Activated naive CD4-positive, alpha-beta T cell treated with anti-CD3 and anti-CD28 coated beads, Interleukin-2, amount 10 ng/mL, durations not matched to agents 7 days and 5 days (primary cell): ENCODE results near the gene NLK.
A peak's percentile ranks its signal among the peaks of the same experiment; 100 is the strongest.
"Not testable (repeated sequence)": the region's sequence is repeated elsewhere in the genome, so short reads cannot be mapped to it uniquely, and the experiment has no call there.

Experiments
- CTCF ChIA-PET: fragments of 350-600 bp; sonication (Branson Sonifier 250); formaldehyde crosslinking; loops from one replicate; lab custom pipeline; 2021; ENCODE audit warnings: antibody characterized with exemption; lab: Charles Lee
- DNase-seq: peaks from one replicate; pipeline ENCODE4 v3.0.0-alpha.2; 2020
- H3K27ac Mint-ChIP-seq: one replicate; pipeline ENCODE4 v1.8.0; 2021; ENCODE audit warnings: mild to moderate bottlenecking, moderate library complexity, mixed read lengths
- H3K27me3 Mint-ChIP-seq: one replicate; pipeline ENCODE4 v1.8.0; 2021; ENCODE audit warnings: mild to moderate bottlenecking, mixed read lengths
- H3K36me3 Mint-ChIP-seq: one replicate; pipeline ENCODE4 v1.8.0; 2021; ENCODE audit warnings: mixed read lengths
- H3K4me1 Mint-ChIP-seq: one replicate; pipeline ENCODE4 v1.8.0; 2021; ENCODE audit warnings: mixed read lengths
- H3K4me3 Mint-ChIP-seq: one replicate; pipeline ENCODE4 v1.8.0; 2021; ENCODE audit warnings: mild to moderate bottlenecking, moderate library complexity, mixed read lengths
- H3K9me3 Mint-ChIP-seq: one replicate; pipeline ENCODE4 v1.8.0; 2021; ENCODE audit warnings: mixed read lengths

Gene NLK

DNA sequence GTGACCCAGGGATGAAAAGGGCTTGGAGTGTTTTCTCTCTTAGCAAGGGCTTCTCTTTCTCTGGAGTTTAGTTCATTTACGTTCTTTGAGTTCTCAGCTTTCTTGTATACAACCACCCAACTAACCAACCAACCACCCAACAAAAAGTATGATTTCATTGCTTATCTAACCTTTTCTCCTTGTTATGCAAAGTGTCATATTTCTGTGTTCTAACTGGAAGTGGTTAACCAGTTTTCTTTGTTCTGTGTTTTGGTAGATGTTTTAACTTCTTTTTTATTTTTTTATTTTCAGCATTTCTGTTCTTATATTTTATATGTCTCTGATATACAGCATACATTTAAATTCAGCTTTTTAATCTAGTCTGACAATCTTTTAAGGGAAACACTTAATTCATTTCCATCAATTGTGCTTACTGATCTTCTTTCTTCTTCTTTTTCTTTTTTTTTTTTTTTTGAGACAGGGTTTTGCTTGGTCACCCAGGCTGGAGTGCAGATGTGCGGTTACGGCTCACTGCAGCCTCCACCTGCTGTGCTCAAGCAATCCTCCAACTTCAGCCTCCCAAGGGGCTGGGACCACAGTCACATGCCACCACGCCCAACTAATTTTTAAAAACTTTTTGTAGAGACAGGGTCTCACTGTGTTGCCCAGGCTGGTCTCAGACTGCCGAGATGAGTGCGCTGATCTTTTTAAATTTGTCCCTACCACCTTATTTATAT is 29.6 kb downstream of the NLK start:
- H3K4me1 Mint-ChIP-seq: peaks cover 38% of the 10 kb centered on the region
- peaks cover 10% of the 10 kb centered on the region for H3K9me3 Mint-ChIP-seq
- H3K27me3 Mint-ChIP-seq: no peaks in the 10 kb centered on the region
- peaks cover 14% of the 10 kb centered on the region for H3K36me3 Mint-ChIP-seq
- peak overlapping the region; percentile 82 for H3K27ac Mint-ChIP-seq
- DNase-seq: no peak
- H3K4me3 Mint-ChIP-seq: no peak overlapping the region
- CTCF ChIA-PET: no interaction called here

DNA sequence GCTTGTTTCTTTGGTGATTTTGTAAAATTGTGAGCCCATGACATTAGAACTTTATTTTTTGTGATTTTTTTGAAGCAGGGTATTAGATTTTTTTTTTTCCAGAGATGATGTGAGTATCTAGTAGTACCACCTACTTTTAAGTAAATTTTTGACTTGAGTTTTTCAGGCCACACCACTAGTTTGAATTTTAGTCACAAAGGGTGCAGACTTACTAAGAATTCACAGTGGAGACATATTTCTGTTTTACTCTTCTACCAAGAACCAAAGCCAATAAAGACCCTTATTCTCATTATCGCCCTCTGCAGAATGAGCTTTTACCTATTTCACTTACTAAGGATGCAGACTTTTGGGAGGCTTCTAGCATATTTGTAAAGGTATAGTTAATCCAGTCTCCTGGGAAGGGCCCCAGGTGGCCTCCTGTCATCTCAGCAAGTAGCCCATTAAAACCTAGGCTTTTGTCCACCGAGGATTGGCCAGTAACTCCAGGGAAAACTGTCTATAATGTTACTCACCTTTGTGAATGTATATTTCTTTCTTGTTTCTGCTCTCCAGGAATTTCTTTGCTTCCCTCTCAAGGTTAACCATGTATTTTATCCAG is 30.6 kb downstream of the NLK start:
- peaks cover 10% of the 10 kb centered on the region for H3K9me3 Mint-ChIP-seq
- peaks cover 14% of the 10 kb centered on the region for H3K36me3 Mint-ChIP-seq
- H3K4me3 Mint-ChIP-seq: no peak overlapping the region
- peaks cover 38% of the 10 kb centered on the region for H3K4me1 Mint-ChIP-seq
- DNase-seq: no peak
- H3K27me3 Mint-ChIP-seq: no peaks in the 10 kb centered on the region
- no peak overlapping the region for H3K27ac Mint-ChIP-seq
- CTCF ChIA-PET: no interaction called here

DNA sequence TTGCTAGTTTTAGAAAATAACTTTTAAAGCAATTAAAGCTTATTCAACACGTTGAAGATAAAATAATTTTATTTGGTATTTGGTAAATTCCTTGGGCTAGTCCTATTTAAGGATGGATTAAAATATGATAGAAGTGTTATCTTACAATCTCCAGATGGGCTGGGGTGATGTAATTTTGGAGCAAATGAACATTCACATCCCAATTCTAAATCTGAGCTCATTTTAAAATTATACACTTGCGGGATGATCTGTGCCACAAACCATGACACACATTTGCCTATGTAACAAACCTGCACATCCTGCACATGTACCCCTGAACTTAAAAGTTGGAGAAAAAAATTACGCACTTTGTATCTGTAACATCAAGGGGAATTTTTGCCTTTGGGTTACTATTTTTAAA is 31.5 kb downstream of the NLK start:
- H3K27me3 Mint-ChIP-seq: no peaks in the 10 kb centered on the region
- peaks cover 10% of the 10 kb centered on the region for H3K9me3 Mint-ChIP-seq
- no peak overlapping the region for H3K4me3 Mint-ChIP-seq
- H3K36me3 Mint-ChIP-seq: peaks cover 12% of the 10 kb centered on the region
- peaks cover 46% of the 10 kb centered on the region for H3K4me1 Mint-ChIP-seq
- no peak overlapping the region for H3K27ac Mint-ChIP-seq
- DNase-seq: no peak
- CTCF ChIA-PET: no interaction called here

DNA sequence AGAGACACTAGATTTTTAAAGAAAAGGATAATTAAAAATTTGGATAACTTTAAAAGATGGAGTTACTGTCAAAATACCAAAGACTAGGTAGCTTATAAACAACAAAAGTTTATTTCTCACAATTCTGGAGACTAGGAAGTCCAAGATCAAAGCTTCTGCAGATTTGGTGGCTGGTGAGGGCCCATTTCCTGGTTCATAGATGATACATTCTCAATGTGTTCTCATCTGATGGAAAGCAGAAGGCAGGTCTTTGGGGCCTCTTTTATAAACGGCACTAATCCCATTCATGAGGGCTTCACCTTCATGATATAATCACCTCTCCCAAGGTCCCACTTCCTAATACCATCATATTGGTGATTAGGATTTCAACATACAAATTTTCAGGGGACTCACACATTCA is 33.7 kb downstream of the NLK start:
- CTCF ChIA-PET: interaction anchor here (1.0 kb wide), 1 partner anchor 99 kb away, joined by 3 read pairs; no protein-coding TSS in a partner anchor
- Mint-ChIP-seq H3K4me3 (no peak overlapping the region), H3K36me3 (peaks cover 7% of the 10 kb centered on the region), H3K4me1 (peaks cover 55% of the 10 kb centered on the region), H3K27me3 (no peaks in the 10 kb centered on the region), H3K27ac (no peak overlapping the region), H3K9me3 (peaks cover 5% of the 10 kb centered on the region)
- no peak for DNase-seq

DNA sequence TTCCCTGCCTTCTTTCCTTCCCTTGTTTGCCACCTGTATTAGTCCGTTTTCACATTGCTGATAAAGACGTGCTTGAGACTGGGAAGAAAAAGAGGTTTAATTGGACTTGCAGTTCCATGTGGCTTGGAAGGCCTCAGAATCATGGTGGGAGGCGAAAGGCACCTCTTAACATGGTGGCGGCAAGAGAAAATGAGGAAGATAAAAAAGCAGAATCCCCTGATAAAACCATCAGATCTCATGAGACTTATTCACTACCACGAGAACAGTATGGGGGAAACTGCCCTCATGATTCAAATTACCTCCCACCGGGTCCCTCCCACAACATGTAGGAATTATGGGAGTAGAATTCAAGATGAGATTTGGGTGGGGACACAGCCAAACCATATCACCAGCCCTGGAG is 34.7 kb downstream of the NLK start:
- H3K4me3 Mint-ChIP-seq, CTCF ChIA-PET, DNase-seq, H3K27me3 Mint-ChIP-seq, H3K36me3 Mint-ChIP-seq, H3K27ac Mint-ChIP-seq, H3K9me3 Mint-ChIP-seq: not testable (repeated sequence)
- peaks cover 45% of the 10 kb centered on the region for H3K4me1 Mint-ChIP-seq

DNA sequence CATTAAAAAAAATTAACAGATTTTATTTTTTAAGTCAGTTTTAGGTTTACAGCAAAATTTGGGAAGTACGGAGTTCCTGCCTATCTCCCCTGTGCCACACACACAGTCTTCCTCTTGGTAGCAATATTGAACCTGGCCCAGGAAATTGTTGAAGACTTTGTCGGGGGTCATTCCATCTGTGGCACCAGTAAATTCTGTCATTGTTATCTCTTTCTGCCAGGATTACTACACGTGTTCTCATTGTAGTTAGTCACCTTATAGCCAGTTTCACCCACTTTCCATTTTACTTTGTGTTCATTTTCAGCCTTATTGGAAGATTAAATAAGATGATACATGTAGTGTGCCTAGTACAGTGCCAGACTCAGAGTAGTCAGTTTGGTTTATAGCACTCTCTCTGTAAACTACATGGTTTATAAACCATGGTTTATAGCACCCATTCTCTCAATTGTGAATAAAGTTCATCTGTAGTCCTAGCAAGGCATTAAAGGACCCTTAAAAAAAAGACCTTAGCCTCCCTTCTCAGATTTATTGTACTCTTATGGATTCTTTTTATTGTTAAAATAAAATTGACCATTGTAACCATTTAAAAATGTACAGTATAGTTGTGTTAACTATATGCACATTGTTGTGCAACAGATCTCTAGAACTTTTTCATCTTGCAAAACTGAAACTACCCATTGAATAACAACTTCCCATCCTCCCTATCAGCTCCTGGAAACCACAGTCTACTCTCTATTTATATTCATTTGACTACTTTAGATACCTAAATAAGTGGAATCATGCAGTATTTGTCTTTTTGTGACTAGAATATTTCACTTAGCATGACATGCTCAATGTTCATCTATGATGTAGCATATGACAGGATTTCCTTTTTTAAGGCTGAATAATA is 36.1 kb downstream of the NLK start:
- no peak for DNase-seq
- peaks cover 33% of the 10 kb centered on the region for H3K4me1 Mint-ChIP-seq
- no peaks in the 10 kb centered on the region for H3K9me3 Mint-ChIP-seq
- peaks cover 2% of the 10 kb centered on the region for H3K36me3 Mint-ChIP-seq
- H3K27me3 Mint-ChIP-seq: no peaks in the 10 kb centered on the region
- CTCF ChIA-PET: no interaction called here
- no peak overlapping the region for H3K27ac Mint-ChIP-seq
- no peak overlapping the region for H3K4me3 Mint-ChIP-seq

DNA sequence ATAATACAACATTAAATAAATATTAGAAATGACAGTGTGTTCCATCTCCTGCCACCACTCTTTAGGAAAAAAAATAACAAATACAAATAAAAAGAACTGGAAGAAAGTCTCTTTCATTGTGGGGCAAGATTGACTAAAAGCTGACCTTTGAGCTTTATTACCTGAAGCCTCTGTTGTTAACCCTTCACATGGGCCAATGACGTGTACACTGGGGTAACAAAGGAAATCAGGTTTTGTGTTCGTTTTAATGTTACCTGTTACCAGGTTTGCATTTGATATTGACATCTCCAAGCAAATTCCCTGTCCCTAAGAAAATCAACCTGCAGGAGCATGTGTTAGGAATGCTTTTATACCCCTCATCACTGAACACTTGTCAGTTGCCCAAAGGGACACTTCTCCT is 39.0 kb downstream of the NLK start:
- Mint-ChIP-seq H3K27me3 (no peaks in the 10 kb centered on the region), H3K4me3 (no peak overlapping the region), H3K27ac (no peak overlapping the region), H3K4me1 (peaks cover 21% of the 10 kb centered on the region), H3K9me3 (no peaks in the 10 kb centered on the region), H3K36me3 (peaks cover 2% of the 10 kb centered on the region)
- no peak for DNase-seq
- CTCF ChIA-PET: interaction anchor here (0.7 kb wide), 1 partner anchor 40 kb away, joined by 4 read pairs; no protein-coding TSS in a partner anchor

DNA sequence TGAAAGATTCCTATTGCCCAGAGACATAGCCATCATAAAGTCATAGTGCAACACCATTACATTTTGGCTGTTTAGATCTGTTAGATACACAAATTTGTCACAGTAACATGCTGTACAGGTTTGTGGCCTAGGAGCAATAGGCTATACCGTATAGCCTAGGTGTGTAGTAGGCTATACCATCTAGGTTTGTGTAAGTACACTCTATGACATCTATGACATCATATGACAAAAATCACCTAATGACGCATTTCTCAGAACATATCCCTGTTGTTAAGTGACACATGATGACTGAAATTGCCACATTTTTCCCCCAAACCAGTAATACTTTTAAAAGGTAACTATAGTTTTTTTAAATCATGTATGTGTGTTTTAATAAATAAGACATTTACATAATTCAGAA is 43.3 kb downstream of the NLK start:
- Mint-ChIP-seq H3K4me3 (no peak overlapping the region), H3K27ac (no peak overlapping the region)
- CTCF ChIA-PET: no interaction called here

DNA sequence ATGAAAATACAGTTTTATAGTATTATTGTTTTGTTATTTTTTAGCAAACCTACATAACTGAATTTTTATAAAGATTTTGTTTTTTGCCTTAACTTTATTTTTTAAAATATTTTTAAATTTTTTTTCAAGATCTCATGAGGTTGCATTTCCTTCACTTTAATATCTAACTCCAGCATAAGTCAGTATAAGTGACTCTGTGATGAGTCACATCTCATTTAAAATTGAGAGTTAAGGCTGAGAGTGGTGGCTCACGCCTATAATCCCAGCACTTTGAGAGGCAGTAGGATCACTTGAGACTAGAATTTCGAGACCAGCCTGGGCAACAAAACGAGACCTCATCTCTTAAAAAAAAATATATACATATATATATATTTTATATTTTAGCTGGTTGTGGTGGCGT is 44.0 kb downstream of the NLK start:
- CTCF ChIA-PET: no interaction called here
- DNase-seq: no peak
- H3K36me3 Mint-ChIP-seq: peaks cover 2% of the 10 kb centered on the region
- no peak overlapping the region for H3K4me3 Mint-ChIP-seq
- H3K27ac Mint-ChIP-seq: no peak overlapping the region
- H3K4me1 Mint-ChIP-seq: no peaks in the 10 kb centered on the region
- no peaks in the 10 kb centered on the region for H3K9me3 Mint-ChIP-seq
- H3K27me3 Mint-ChIP-seq: no peaks in the 10 kb centered on the region

More for the DNA sequence above, 43.3 kb downstream of the NLK start:
- H3K9me3 Mint-ChIP-seq: no peaks in the 10 kb centered on the region
- H3K36me3 Mint-ChIP-seq: peaks cover 2% of the 10 kb centered on the region
- H3K4me1 Mint-ChIP-seq: no peaks in the 10 kb centered on the region
- no peaks in the 10 kb centered on the region for H3K27me3 Mint-ChIP-seq
- no peak for DNase-seq

DNA sequence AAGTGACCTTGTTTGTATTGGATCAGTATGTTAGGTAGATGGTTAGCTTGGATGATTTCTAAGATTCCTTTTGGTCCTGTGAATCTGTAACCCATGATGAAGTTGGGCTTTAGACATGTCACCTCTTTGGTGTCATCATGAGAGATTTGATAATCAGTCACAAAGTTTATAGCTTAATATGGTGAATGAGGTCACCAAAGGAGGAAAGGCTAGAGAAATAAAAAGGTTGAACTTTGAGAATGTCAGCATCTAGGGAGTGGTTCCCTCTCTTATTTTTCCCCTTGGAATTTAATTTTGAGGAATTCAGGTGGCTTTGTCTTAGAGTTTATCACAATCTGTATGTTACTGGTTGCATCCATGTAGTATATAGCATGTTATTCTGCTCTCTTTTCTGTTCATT is 45.3 kb downstream of the NLK start:
- Mint-ChIP-seq H3K4me1 (no peaks in the 10 kb centered on the region), H3K4me3 (no peak overlapping the region), H3K27me3 (no peaks in the 10 kb centered on the region), H3K36me3 (no peaks in the 10 kb centered on the region), H3K9me3 (no peaks in the 10 kb centered on the region), H3K27ac (no peak overlapping the region)
- CTCF ChIA-PET: no interaction called here
- no peak for DNase-seq

DNA sequence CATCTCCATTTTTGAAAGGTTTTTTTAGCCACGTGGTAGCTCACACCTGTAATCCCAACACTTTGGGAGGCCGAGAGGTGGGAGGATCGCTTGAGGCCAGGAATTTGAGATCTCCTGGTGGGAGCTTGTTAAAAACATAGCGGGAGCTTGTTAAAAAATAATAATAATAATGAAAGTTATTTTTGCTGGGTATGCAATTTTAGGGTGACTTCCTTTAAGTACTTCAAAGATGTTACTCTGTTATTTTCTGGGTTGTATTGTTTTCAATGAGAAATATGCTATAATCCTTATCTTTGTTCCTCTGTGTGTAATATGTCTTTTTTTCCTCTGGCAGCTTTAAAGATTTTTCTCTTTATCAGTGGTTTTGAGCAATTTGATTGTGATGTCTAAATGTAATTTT is 48.1 kb downstream of the NLK start:
- DNase-seq: no peak
- CTCF ChIA-PET: no interaction called here
- Mint-ChIP-seq H3K27me3 (no peaks in the 10 kb centered on the region), H3K27ac (no peak overlapping the region), H3K9me3 (no peaks in the 10 kb centered on the region), H3K36me3 (no peaks in the 10 kb centered on the region), H3K4me3 (no peak overlapping the region), H3K4me1 (no peaks in the 10 kb centered on the region)

DNA sequence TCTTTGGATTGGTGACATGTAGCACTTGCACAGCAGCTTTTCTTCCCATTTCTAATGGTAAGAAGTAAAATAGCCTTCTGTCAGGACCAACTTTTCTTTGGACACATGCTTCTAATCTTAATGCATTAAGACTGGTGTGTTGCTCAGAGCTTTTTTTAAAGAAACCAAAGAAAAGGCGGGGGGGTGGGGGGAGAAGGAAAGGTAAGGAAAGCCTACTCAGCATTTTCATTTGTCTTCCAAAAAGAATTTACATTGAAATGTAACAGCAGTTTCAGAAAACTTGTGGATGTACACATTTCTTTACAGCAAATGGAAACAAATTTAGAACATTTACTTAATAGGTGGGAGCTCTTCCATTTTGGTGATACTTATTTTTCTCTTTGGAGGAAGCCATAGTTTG is 49.6 kb downstream of the NLK start:
- H3K4me3 Mint-ChIP-seq: no peak overlapping the region
- H3K4me1 Mint-ChIP-seq: no peaks in the 10 kb centered on the region
- H3K36me3 Mint-ChIP-seq: no peaks in the 10 kb centered on the region
- H3K27ac Mint-ChIP-seq: no peak overlapping the region
- H3K9me3 Mint-ChIP-seq: no peaks in the 10 kb centered on the region
- no peak for DNase-seq
- no peaks in the 10 kb centered on the region for H3K27me3 Mint-ChIP-seq
- CTCF ChIA-PET: interaction anchor here (0.8 kb wide), 1 partner anchor 13 kb away, joined by 3 read pairs; no protein-coding TSS in a partner anchor

DNA sequence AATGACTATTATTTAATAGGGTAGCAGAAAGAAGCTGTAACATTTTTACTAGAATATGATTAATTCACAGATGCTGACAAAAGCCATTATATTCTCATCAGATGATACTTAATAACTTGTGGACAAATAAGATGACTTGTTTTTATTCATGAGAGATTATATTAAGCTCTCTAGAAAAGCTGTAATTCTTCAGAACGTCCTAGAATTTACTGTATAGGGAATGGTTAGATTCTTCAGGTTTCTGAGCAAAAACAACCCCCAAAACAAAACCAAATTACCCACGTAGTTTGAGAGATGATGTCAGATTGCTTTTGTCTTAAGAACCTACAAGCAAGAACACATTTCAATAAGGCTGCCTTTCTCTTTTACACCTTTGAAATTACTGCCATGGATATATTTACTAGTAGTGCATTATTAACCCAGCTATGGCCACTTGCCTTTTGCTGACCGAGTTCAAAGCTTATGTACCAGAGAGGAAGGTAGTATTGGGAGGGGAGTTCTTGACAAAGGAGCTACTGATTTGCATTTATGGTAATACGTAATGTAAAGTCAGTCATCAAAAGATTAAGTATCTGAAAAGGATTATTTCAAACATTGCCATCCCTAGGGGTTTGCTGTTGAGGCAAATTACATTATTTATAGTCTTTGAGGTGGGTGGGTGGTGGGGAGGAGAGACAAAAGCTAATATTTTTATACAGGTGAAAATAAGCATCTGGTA is 51.7 kb downstream of the NLK start:
- Mint-ChIP-seq H3K9me3 (no peaks in the 10 kb centered on the region), H3K4me1 (no peaks in the 10 kb centered on the region), H3K4me3 (no peak overlapping the region), H3K27me3 (no peaks in the 10 kb centered on the region), H3K27ac (no peak overlapping the region), H3K36me3 (peaks cover 4% of the 10 kb centered on the region)
- DNase-seq: no peak
- CTCF ChIA-PET: interaction anchor here (1.4 kb wide), 1 partner anchor 17 kb away, joined by 4 read pairs; no protein-coding TSS in a partner anchor

DNA sequence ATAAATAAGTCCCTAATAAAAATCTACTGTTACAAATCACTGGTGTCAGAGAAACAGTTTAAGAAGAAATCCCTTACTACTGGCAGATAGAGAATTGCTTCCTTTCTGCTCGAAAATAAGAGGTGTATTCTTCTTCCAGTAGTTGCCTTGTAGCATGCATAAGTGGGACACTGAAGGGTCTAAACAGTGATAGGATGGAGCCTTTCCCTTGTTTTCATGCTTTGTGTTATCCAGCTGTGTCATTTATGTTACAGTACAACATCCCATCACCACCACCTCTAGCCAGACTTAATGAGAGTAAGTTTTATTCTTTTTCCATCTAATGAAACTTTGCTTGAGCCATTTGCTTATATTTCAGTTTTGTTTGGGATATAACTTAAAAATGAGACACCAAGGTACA is 54.3 kb downstream of the NLK start:
- peaks cover 4% of the 10 kb centered on the region for H3K36me3 Mint-ChIP-seq
- H3K27ac Mint-ChIP-seq: no peak overlapping the region
- H3K9me3 Mint-ChIP-seq: no peaks in the 10 kb centered on the region
- CTCF ChIA-PET: no interaction called here
- no peak overlapping the region for H3K4me3 Mint-ChIP-seq
- no peaks in the 10 kb centered on the region for H3K4me1 Mint-ChIP-seq
- no peaks in the 10 kb centered on the region for H3K27me3 Mint-ChIP-seq
- DNase-seq: no peak
